PC-9 (cell line): ENCODE results near the gene CPB1. TPM values are rescaled to one million over a fixed set of nuclear protein-coding genes. Genes with fewer than 3 reads are reported as not detected.

ENCODE experiments used
- BruUV-seq: library from RNA; stranded (reverse); fragments of 400-500 nt; replicated peaks from 2 replicates; lab custom pipeline; 2021; lab: Mats Ljungman, UMichigan
- CTCF ChIA-PET: fragments of 300-600 bp; sonication (Branson Sonifier 250); formaldehyde crosslinking; loops from one replicate; lab custom pipeline; 2022; ENCODE audit warnings: antibody characterized with exemption; lab: Charles Lee
- POLR2A ChIA-PET: fragments of 300-600 bp; sonication (Branson Sonifier 250); formaldehyde crosslinking; loops from one replicate; lab custom pipeline; 2022; ENCODE audit warnings: antibody characterized with exemption; ENCODE audit not compliant: unreplicated experiment; lab: Charles Lee
- DNase-seq, 2 experiments: peaks; one replicate each; pipeline versions ENCODE4 v3.0.0 to v3.0.0-alpha.2; 2015 to 2022; ENCODE audit warnings: mixed read lengths in 1 of 2
- H2AFZ ChIP-seq: fragments of 200-600 bp; sonication (generic); 2 replicates; pipeline ENCODE4 v1.8.1; 2017; ENCODE audit warnings: antibody characterized with exemption
- H3F3A ChIP-seq: fragments of 200-600 bp; sonication (generic); 2 replicates; pipeline ENCODE4 v1.8.1; 2017; ENCODE audit warnings: antibody characterized with exemption, mild to moderate bottlenecking, low read depth; ENCODE audit not compliant: insufficient read depth
- H3K27ac ChIP-seq: fragments of 200-600 bp; sonication (generic); 2 replicates; pipeline ENCODE4 v1.6.1; 2016; ENCODE audit warnings: mixed run types
- H3K27me3 ChIP-seq: fragments of 200-600 bp; sonication (generic); 2 replicates; pipeline ENCODE4 v1.6.1; 2016; ENCODE audit warnings: low read depth, mixed run types; ENCODE audit not compliant: insufficient read depth
- H3K36me3 ChIP-seq: fragments of 200-600 bp; sonication (generic); 2 replicates; pipeline ENCODE4 v1.6.1; 2016; ENCODE audit warnings: low read depth, mixed run types
- H3K4me1 ChIP-seq: fragments of 200-600 bp; sonication (generic); replicated peaks from 2 replicates; pipeline ENCODE4 v1.6.1; 2016; ENCODE audit warnings: mixed run types; ENCODE audit not compliant: insufficient read depth
- H3K4me2 ChIP-seq: fragments of 200-600 bp; sonication (generic); 2 replicates; pipeline ENCODE4 v1.6.1; 2017; ENCODE audit warnings: mixed run types
- H3K4me3 ChIP-seq: fragments of 200-600 bp; sonication (generic); 2 replicates; pipeline ENCODE4 v1.6.1; 2016; ENCODE audit warnings: mixed run types
- H3K79me2 ChIP-seq: fragments of 200-600 bp; sonication (generic); 2 replicates; pipeline ENCODE4 v1.6.1; 2017; ENCODE audit warnings: low read depth, mixed run types
- H3K9me2 ChIP-seq: fragments of 200-600 bp; sonication (generic); 2 replicates; pipeline ENCODE4 v1.8.1; 2017; ENCODE audit warnings: mild to moderate bottlenecking; ENCODE audit not compliant: insufficient read depth
- H3K9me3 ChIP-seq: fragments of 200-600 bp; sonication (generic); 2 replicates; pipeline ENCODE4 v1.8.1; 2016; ENCODE audit warnings: low read depth; ENCODE audit not compliant: insufficient read depth
- H4K20me1 ChIP-seq: fragments of 200-600 bp; sonication (generic); 2 replicates; pipeline ENCODE4 v1.8.1; 2017; ENCODE audit not compliant: insufficient read depth
- EZH2 ChIP-seq: fragments of 200-600 bp; sonication (generic); IDR thresholded peaks from 2 replicates; pipeline ENCODE4 v1.8.0; 2017; ENCODE audit warnings: antibody characterized with exemption, low read depth
- intact Hi-C: fragments of 100-400 bp; cut with micrococcal nuclease; formaldehyde crosslinking; loops from one replicate; pipeline ENCODE4 v1.10.0; 2022; ENCODE audit not compliant: unreplicated experiment
- total RNA-seq: library from RNA; stranded (reverse); gene quantifications from 2 replicates; pipeline ENCODE4 v1.2.3, GENCODE V29; 2021
- TF ChIP-seq, protein P1 (sequence below): fragments of 200-600 bp; sonication (generic); conservative IDR thresholded peaks from 2 replicates; pipeline ENCODE4 v1.6.1; 2017; ENCODE audit warnings: mixed run types, antibody characterized with exemption, mild to moderate bottlenecking, moderate library complexity

CPB1 gene
- total RNA-seq, 1 experiment from 2014 or later: not detected

DNA sequence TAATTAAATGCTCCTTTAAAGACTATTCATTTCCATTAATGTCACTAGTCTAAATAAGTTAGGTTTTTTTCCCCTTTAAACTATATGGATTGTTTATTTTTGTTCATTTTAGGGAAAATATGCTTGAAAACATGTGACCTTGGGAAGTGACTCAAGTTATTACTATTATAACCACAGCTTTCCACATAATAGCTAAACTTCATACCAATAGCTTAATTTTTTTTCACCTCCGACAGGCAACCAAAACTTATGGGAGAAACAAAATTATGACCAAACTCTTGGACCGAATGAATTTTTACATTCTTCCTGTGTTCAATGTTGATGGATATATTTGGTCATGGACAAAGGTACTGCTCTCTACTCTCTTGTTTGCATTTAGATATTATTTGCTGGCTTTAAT, 53.7 kb downstream of the CPB1 start:
- no TSS peak for BruUV-seq

DNA sequence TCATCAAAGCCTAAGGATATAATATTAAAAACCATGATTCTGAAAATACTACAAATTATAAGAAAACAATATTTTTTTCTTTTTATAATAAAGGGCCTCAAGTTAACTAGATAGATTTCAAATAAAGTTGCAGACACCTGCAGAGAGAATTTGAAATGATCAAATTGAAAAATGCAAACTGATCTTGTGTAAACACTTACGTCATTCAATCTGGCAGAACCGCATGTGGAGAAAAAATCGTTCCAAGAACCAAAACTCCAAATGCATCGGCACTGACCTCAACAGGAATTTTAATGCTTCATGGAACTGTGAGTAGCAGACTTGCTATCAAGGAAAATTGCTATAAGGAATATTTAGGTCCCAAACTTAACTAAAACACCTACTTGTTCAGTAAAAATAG, 54.7 kb downstream of the CPB1 start:
- no peak overlapping the region for H3K4me3 ChIP-seq
- H2AFZ ChIP-seq: no peak overlapping the region
- H3K27ac ChIP-seq: no peak overlapping the region
- no TSS peak for BruUV-seq
- CTCF ChIA-PET: no interaction called here
- H3K4me2 ChIP-seq: no peak overlapping the region
- H3K27me3 ChIP-seq: no peaks in the 10 kb centered on the region
- TF ChIP-seq, protein P1, sequence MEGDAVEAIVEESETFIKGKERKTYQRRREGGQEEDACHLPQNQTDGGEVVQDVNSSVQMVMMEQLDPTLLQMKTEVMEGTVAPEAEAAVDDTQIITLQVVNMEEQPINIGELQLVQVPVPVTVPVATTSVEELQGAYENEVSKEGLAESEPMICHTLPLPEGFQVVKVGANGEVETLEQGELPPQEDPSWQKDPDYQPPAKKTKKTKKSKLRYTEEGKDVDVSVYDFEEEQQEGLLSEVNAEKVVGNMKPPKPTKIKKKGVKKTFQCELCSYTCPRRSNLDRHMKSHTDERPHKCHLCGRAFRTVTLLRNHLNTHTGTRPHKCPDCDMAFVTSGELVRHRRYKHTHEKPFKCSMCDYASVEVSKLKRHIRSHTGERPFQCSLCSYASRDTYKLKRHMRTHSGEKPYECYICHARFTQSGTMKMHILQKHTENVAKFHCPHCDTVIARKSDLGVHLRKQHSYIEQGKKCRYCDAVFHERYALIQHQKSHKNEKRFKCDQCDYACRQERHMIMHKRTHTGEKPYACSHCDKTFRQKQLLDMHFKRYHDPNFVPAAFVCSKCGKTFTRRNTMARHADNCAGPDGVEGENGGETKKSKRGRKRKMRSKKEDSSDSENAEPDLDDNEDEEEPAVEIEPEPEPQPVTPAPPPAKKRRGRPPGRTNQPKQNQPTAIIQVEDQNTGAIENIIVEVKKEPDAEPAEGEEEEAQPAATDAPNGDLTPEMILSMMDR: no peak
- TF ChIP-seq EZH2: no peak
- no peak for DNase-seq
- no peaks in the 10 kb centered on the region for H3K79me2 ChIP-seq
- H3K9me3 ChIP-seq: no peaks in the 10 kb centered on the region
- H3K4me1 ChIP-seq: no peaks in the 10 kb centered on the region
- POLR2A ChIA-PET: interaction anchor here (0.5 kb wide), 1 partner anchor 161 kb away, joined by 3 read pairs; no protein-coding TSS in a partner anchor
- H4K20me1 ChIP-seq: no peaks in the 10 kb centered on the region
- intact Hi-C loops: no loop called here
- H3F3A ChIP-seq: no peaks in the 10 kb centered on the region
- H3K9me2 ChIP-seq: no peaks in the 10 kb centered on the region
- H3K36me3 ChIP-seq: no peaks in the 10 kb centered on the region

More for the DNA sequence above, 53.7 kb downstream of the CPB1 start:
- DNase-seq: no peak
- CTCF ChIA-PET: interaction anchor here (1.1 to 1.7 kb wide), 2 partner anchors 18 to 153 kb away, joined by 3 to 4 read pairs; no protein-coding TSS in a partner anchor
- Histone ChIP-seq H4K20me1 (no peaks in the 10 kb centered on the region), H3K9me2 (no peaks in the 10 kb centered on the region), H3K4me1 (no peaks in the 10 kb centered on the region), H3F3A (no peaks in the 10 kb centered on the region), H3K36me3 (no peaks in the 10 kb centered on the region), H3K4me2 (no peak overlapping the region), H3K79me2 (no peaks in the 10 kb centered on the region), H3K27me3 (no peaks in the 10 kb centered on the region), H3K4me3 (no peak overlapping the region), H3K9me3 (no peaks in the 10 kb centered on the region), H3K27ac (no peak overlapping the region), H2AFZ (no peak overlapping the region)
- intact Hi-C loops: no loop called here
- TF ChIP-seq EZH2: no peak
- TF ChIP-seq, protein P1: no peak
- POLR2A ChIA-PET: interaction anchor here (0.5 to 0.7 kb wide), 2 partner anchors 51 to 364 kb away, joined by 4 to 6 read pairs; no protein-coding TSS in a partner anchor

DNA sequence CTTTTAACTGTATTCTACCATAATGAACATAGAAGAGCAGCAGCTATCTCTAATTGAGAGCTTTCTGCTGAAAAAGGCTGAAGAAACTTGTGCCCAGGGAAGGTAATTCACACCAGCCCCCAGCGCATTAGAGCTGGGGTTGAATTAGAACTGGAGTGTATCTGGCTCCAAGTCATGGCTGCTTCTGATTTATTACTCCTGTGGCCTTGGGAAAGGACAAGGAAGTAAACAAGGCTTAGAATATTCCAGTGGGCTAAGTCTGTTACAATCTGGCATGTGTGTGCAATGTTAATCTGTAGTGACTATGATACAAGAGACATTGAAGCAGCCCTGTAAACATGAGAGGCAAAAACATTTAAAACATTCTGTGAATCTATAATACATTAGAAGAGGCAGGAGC, 55.6 kb downstream of the CPB1 start:
- Histone ChIP-seq H3F3A (no peaks in the 10 kb centered on the region), H3K4me1 (no peaks in the 10 kb centered on the region), H3K9me3 (no peaks in the 10 kb centered on the region), H3K4me3 (no peak overlapping the region), H3K27me3 (no peaks in the 10 kb centered on the region), H3K79me2 (no peaks in the 10 kb centered on the region), H2AFZ (no peak overlapping the region), H3K27ac (no peak overlapping the region), H3K4me2 (no peak overlapping the region), H3K9me2 (no peaks in the 10 kb centered on the region), H4K20me1 (no peaks in the 10 kb centered on the region), H3K36me3 (no peaks in the 10 kb centered on the region)
- no TSS peak for BruUV-seq
- intact Hi-C loops: no loop called here
- no peak for TF ChIP-seq EZH2
- TF ChIP-seq, protein P1: no peak
- ChIA-PET POLR2A (interaction anchor here (0.5 kb wide), 1 partner anchor 162 kb away, joined by 3 read pairs; no protein-coding TSS in a partner anchor), CTCF (no interaction called here)
- DNase-seq: no peak
